GM18951 (cell line): ENCODE measurements around the gene THBS2.

ENCODE experiments used
- POLR2A ChIP-seq: IDR thresholded peaks from 4 replicates; pipeline ENCODE4 v1.6.1; 2011; ENCODE audit warnings: mild to moderate bottlenecking; ENCODE audit not compliant: insufficient read length, insufficient read depth; ENCODE audit errors: extremely low read depth
- in situ Hi-C: fragments of 300-500 bp; cut with MboI; formaldehyde crosslinking; loops from one replicate; pipeline ENCODE4 v1.12.0; 2022; ENCODE audit warnings: low sequenced_read_pairs, mixed read lengths, inconsistent platforms; ENCODE audit not compliant: unreplicated experiment

Gene THBS2

GRCh38 chr6:169168706-169169105 lies 84.9 kb downstream of the THBS2 start:
- in situ Hi-C loops: no loop called here
- TF ChIP-seq POLR2A: no peak

GRCh38 chr6:169168302-169168630 lies 85.4 kb downstream of the THBS2 start:
- in situ Hi-C loops: no loop called here
- no peak for TF ChIP-seq POLR2A

- TF ChIP-seq POLR2A: no peak
- in situ Hi-C loops: no loop called here
Observed at GRCh38 chr6:169167581-169168301, 85.9 kb downstream of the THBS2 start.

GRCh38 chr6:169166896-169167580 lies 86.6 kb downstream of the THBS2 start:
- TF ChIP-seq POLR2A: no peak
- in situ Hi-C loops: no loop called here
